Activated CD8-positive, alpha-beta T cell treated with anti-CD3 and anti-CD28 coated beads for 36 hours (primary cell): Measurements from ENCODE around the gene MRGPRF. TPM values are rescaled to one million over a fixed set of nuclear protein-coding genes. Genes with fewer than 3 reads are reported as not detected.

ENCODE experiments used
- ATAC-seq: fragments of 200-7000 bp; cut with Tn5 transposase; one replicate; pipeline ENCODE4 v1.10.0; 2021; ENCODE audit warnings: mild to moderate bottlenecking, moderate library complexity
- CTCF ChIA-PET: fragments of 350-600 bp; sonication (Branson Sonifier 250); formaldehyde crosslinking; loops from one replicate; lab custom pipeline; 2021; ENCODE audit warnings: antibody characterized with exemption; lab: Charles Lee
- POLR2A ChIA-PET: fragments of 350-600 bp; sonication (Branson Sonifier 250); formaldehyde crosslinking; loops from one replicate; lab custom pipeline; 2021; ENCODE audit warnings: antibody characterized with exemption; lab: Charles Lee
- DNase-seq: peaks from one replicate; pipeline ENCODE4 v3.0.0-alpha.2; 2020
- H3K27ac Mint-ChIP-seq: one replicate; pipeline ENCODE4 v1.8.0; 2021; ENCODE audit warnings: mild to moderate bottlenecking, mixed read lengths
- H3K27me3 Mint-ChIP-seq: one replicate; pipeline ENCODE4 v1.8.0; 2021; ENCODE audit warnings: mixed read lengths
- H3K36me3 Mint-ChIP-seq: one replicate; pipeline ENCODE4 v1.8.0; 2021; ENCODE audit warnings: low read depth, mixed read lengths
- H3K4me1 Mint-ChIP-seq: one replicate; pipeline ENCODE4 v1.8.0; 2021; ENCODE audit warnings: low read depth, mixed read lengths
- H3K4me3 Mint-ChIP-seq: one replicate; pipeline ENCODE4 v1.8.0; 2021; ENCODE audit warnings: mild to moderate bottlenecking, moderate library complexity, mixed read lengths
- H3K9me3 Mint-ChIP-seq: one replicate; pipeline ENCODE4 v1.8.0; 2021; ENCODE audit warnings: mixed read lengths
- intact Hi-C: fragments of 100-400 bp; cut with micrococcal nuclease; formaldehyde crosslinking; loops from one replicate; pipeline ENCODE4 v1.10.0; 2022
- total RNA-seq, 2 experiments: library from RNA; stranded (reverse); gene quantifications; one replicate each; pipeline ENCODE4 v1.2.3, GENCODE V29; 2021
- TF ChIP-seq, protein P1 (sequence below): fragments of 200-600 bp; IDR thresholded peaks from one replicate; pipeline ENCODE4 v1.8.0; 2022; ENCODE audit warnings: antibody characterized with exemption, mild to moderate bottlenecking

The MRGPRF gene
- total RNA-seq, 2 experiments from 2014 or later: not detected

DNA sequence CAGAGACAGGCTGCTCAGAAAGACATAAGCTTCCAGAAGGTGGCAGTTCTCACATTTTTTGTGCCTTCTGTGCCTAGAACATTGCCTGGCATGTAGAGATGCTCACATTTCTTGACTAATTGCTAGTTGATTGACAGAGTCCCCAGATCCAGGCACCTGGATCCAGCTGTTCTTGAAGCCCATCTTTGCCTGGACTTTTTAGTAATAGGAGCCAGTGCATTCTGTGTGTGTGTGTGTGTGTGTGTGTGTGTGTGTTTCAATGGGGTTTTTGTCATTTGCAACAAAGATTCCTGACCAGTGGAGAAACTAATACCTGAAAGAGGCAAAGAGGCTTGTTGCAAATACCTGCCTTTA is 15.1 kb downstream of the MRGPRF start:
- intact Hi-C loops: no loop called here
- TF ChIP-seq, protein P1, sequence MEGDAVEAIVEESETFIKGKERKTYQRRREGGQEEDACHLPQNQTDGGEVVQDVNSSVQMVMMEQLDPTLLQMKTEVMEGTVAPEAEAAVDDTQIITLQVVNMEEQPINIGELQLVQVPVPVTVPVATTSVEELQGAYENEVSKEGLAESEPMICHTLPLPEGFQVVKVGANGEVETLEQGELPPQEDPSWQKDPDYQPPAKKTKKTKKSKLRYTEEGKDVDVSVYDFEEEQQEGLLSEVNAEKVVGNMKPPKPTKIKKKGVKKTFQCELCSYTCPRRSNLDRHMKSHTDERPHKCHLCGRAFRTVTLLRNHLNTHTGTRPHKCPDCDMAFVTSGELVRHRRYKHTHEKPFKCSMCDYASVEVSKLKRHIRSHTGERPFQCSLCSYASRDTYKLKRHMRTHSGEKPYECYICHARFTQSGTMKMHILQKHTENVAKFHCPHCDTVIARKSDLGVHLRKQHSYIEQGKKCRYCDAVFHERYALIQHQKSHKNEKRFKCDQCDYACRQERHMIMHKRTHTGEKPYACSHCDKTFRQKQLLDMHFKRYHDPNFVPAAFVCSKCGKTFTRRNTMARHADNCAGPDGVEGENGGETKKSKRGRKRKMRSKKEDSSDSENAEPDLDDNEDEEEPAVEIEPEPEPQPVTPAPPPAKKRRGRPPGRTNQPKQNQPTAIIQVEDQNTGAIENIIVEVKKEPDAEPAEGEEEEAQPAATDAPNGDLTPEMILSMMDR: no peak
- DNase-seq: no peak
- CTCF ChIA-PET: no interaction called here
- POLR2A ChIA-PET: interaction anchor here (1.0 kb wide), 1 partner anchor 44 kb away, joined by 3 read pairs; no protein-coding TSS in a partner anchor
- H3K27ac Mint-ChIP-seq: no peak overlapping the region
- H3K27me3 Mint-ChIP-seq: peaks cover 7% of the 10 kb centered on the region
- no peaks in the 10 kb centered on the region for H3K36me3 Mint-ChIP-seq
- H3K4me3 Mint-ChIP-seq: no peak overlapping the region
- no peaks in the 10 kb centered on the region for H3K4me1 Mint-ChIP-seq
- H3K9me3 Mint-ChIP-seq: no peaks in the 10 kb centered on the region
- no peak for ATAC-seq

DNA sequence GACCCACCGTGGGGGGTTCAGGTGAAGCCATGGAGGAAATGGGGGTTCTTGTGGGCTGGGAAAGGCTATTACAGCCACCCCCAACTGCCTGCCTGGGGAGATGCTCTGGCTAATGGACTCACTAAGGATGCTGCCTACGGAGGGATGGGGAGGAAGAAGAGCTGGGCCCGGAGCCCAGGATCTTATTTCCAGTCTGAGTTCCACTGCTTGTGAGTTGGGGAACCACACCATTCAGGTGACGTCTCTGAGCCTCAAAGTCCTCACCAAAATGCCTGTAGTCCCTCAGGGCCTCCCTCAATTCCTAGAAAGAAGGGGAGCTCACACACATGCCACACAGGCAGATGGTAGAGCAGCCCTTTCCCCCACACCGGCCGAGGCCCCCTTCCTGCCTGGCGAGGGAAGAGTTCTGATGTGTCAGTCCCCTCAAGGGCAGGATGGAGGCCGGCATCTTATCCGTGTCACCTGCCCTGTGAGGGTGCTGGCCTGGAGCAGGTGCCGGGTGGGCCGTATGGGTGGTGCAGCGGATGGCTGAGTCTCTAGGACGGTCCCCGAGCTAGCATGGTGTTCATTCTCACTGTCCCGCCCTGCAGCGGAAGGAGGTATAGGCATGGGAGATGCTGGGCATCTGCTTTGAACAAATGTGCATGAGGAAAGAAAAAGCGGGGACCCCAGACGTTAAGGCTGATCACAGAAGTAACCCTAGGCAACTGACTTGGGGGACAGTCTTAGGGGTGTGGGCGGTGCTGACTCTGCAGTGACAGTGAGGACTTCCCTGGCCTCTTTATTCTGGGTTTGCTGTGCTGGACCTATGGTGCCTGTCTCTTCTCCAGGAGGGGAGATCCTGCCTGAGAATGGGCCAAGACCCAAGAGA is 15.7 kb downstream of the MRGPRF start:
- intact Hi-C loops: no loop called here
- Mint-ChIP-seq H3K27me3 (peaks cover 8% of the 10 kb centered on the region), H3K4me1 (no peaks in the 10 kb centered on the region), H3K4me3 (no peak overlapping the region), H3K36me3 (no peaks in the 10 kb centered on the region), H3K9me3 (no peaks in the 10 kb centered on the region), H3K27ac (no peak overlapping the region)
- ATAC-seq (no peak), DNase-seq (no peak)
- ChIA-PET POLR2A (no interaction called here), CTCF (no interaction called here)
- TF ChIP-seq, protein P1: no peak

DNA sequence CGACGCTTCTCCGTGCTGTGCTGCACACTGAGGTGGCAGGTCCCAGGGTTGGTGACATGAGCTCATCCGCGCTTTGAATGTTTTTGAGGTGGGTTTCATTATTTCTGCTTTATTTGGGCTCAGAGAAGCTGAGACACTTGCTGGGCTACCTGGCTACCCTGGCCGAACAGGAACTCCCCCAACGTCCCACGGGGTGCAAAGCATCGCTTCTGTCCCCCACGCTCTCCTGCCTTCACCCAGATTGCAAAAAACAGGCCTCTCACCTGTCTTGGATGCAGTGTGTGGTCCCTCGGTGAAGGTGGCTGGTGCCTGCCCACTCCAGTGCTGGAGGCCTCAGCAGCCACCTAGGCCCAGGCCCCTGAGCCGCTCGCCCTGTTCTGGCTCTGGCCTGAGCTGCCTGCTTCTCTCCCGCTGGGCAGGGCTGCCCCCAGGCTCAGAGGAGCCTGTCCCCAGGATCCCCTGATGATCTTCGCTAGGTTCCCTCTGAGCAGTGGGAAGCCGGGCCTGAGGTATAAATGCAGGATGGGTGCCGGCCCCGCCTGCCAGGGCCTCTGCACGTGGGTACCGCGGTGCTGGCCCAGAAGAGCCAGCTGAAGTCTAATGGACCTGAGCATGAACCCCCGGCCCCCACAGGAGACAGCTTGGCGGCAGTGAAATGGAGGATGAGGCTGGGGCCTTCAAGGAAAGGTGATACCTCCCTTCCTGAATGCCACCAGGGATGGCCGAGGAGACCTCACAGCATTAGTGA is 16.5 kb downstream of the MRGPRF start:
- H3K27ac Mint-ChIP-seq: no peak overlapping the region
- CTCF ChIA-PET: no interaction called here
- no peaks in the 10 kb centered on the region for H3K4me1 Mint-ChIP-seq

DNA sequence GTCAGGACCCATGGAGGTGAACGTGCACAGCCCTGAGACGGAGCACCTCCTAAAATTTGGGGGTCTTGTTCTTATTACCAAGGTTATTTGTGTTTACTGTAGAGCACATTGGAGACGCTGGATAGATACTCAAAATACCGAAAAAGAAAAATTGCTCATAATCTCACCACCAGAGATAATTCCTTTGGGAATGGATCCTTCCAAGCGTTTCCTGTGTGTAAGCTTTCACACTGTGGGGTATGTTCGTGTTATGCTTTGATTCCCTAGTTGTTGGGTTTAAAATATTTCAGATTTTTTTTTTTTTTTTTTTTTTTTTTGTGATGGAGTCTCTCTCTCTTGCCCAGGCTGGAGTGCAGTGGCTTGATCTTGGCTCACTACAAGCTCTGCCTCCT is 18.2 kb downstream of the MRGPRF start:
- ChIA-PET CTCF (no interaction called here), POLR2A (no interaction called here)
- H3K4me3 Mint-ChIP-seq: no peak overlapping the region
- no peaks in the 10 kb centered on the region for H3K9me3 Mint-ChIP-seq
- H3K4me1 Mint-ChIP-seq: no peaks in the 10 kb centered on the region
- TF ChIP-seq, protein P1: no peak
- no peaks in the 10 kb centered on the region for H3K36me3 Mint-ChIP-seq
- DNase-seq (no peak), ATAC-seq (no peak)
- intact Hi-C loops: no loop called here
- H3K27ac Mint-ChIP-seq: no peak overlapping the region
- peaks cover 13% of the 10 kb centered on the region for H3K27me3 Mint-ChIP-seq

More for the DNA sequence above, 16.5 kb downstream of the MRGPRF start:
- ATAC-seq (no peak), DNase-seq (no peak)
- Mint-ChIP-seq H3K4me3 (no peak overlapping the region), H3K36me3 (no peaks in the 10 kb centered on the region), H3K27me3 (peaks cover 13% of the 10 kb centered on the region), H3K9me3 (no peaks in the 10 kb centered on the region)
- intact Hi-C loops: no loop called here
- POLR2A ChIA-PET: interaction anchor here (1.1 kb wide), 1 partner anchor 14 kb away, joined by 3 read pairs; no protein-coding TSS in a partner anchor
- TF ChIP-seq, protein P1: no peak
